Inflammatory macrophage treated with lipopolysaccharide for 4 hours (primary cell): ENCODE data around the gene SMIM17.

Experiments used
- DNase-seq: peaks from one replicate; pipeline ENCODE4 v3.0.0-alpha.2; 2020

SMIM17 gene

GRCh38 chr19:56642711-56643459 is at the start of gene SMIM17:
TSS of gene SMIM17 (plus strand) at chr19:56643159. CDS start at chr19:56645668, 2,509 bp downstream.
- DNase-seq = no peak

- no peak for DNase-seq
Measured at GRCh38 chr19:56594446-56594782, 48.5 kb upstream of the SMIM17 start.

- DNase-seq = peak; percentile 84
Measured at GRCh38 chr19:56594783-56595547, 48.0 kb upstream of the SMIM17 start, which contains the start of gene ZNF71. TSS of gene ZNF71 (plus strand) at chr19:56595302. CDS start at chr19:56601559, 6,257 bp downstream.

- no peak for DNase-seq
Measured at GRCh38 chr19:56595548-56595899, 47.4 kb upstream of the SMIM17 start.

- no peak for DNase-seq
Measured at GRCh38 chr19:56596676-56597075, 46.3 kb upstream of the SMIM17 start.

DNA sequence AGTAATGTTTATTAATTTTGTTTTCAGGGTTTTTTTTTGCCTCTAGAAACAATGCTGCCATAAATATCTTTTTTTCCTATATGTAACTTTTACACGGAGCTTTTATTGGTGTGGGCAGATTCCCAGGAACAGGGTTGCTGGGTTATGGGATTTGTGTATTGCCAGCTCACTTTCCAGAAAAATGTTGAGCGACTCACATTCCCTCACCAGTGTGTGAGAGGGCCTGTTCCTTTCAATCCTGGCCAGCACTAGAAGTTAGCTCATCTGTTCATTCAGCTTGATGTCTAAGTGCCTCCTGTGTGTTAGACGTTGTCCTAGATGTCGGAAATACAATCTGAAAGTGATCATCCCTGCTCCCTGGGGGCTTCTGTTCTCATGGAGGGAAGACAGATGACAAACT is 45.3 kb upstream of the SMIM17 start:
- no peak for DNase-seq

DNA sequence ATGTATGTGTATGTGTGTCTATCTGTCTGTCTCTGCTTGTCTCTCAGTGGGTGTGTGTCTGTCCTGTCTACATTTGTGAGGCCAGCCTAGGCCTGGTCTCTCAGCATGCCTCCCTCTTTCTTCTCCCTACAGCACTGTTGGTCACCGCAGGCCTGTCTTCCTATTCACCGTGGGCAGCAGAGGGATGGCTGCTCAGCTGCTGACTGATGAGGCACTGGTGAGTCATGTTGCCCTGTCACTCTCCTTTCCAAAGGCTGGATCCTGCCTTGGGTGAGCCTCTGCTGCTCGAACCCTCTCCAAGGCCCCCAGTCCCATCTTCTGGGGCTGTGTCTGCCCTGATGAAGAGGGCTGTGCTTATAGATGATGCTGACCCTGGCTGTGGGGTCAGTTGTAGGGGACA is 41.6 kb upstream of the SMIM17 start:
- no peak for DNase-seq

- DNase-seq = no peak
Measured at GRCh38 chr19:56603829-56604228, 39.1 kb upstream of the SMIM17 start.

- no peak for DNase-seq
Measured at GRCh38 chr19:56608274-56608964, 34.5 kb upstream of the SMIM17 start.

DNA sequence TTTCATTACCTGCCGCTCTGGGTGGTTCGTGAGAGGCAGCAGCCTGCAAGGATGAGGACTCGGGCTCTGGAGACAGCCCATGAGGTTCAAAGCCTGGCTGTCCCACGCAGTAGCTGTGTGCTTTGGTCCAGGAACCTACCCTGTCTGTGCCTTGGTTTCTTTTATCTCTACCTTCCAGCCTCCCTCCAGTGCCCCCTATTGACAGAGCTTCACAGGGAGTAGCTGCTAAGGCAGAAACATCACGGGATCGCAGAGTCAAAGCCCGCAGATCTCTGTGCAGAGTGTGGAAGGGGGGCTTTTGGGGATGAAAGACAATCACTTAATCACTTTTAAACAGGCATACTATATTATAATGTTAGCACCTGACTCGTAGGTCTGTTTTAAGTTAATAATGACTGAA is 31.7 kb upstream of the SMIM17 start:
- no peak for DNase-seq

DNA sequence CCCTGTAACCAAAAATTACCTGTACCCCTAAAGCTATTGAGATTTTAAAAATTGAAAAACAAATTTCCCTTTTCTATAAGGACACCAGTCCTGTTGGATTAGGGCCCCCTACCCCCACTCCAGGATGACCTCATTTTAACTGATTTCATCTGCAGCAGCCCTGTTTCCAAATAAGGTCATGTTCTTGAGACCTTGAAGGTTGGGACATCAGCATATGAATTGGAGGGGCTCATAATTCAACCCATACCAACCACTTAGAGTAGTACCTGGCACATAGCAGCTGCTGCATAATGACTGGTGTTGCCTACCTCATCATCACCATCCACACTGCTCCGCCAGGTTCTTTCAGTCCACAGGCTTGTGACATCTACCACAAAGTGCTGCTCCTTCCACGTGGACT is 30.2 kb upstream of the SMIM17 start:
- DNase-seq = no peak

GRCh38 chr19:56613639-56614038 is 29.3 kb upstream of the SMIM17 start:
- DNase-seq = no peak

DNA sequence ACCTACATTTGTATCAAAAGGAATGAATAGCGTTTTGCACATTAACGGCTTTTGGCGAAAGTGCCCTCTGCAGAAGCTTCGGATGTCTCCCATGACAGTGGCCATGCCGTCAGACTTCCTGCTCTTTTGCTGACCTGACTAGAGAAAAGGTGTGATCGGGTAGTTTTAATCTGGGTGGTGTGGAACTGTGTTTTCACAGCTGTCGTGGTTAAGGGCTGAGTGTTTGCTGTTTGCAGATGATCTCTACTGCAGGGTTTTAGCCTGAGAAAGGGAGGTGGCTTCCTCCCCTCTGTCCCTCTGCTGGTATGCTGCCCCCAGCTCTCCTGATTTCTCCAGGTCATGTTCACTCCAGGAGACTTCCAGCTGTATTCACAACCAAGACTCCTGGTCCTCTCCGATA is 25.4 kb upstream of the SMIM17 start:
- DNase-seq = no peak

GRCh38 chr19:56619121-56619520 is 23.8 kb upstream of the SMIM17 start:
- DNase-seq = no peak

GRCh38 chr19:56622374-56622773 is 20.6 kb upstream of the SMIM17 start:
- DNase-seq = no peak

DNA sequence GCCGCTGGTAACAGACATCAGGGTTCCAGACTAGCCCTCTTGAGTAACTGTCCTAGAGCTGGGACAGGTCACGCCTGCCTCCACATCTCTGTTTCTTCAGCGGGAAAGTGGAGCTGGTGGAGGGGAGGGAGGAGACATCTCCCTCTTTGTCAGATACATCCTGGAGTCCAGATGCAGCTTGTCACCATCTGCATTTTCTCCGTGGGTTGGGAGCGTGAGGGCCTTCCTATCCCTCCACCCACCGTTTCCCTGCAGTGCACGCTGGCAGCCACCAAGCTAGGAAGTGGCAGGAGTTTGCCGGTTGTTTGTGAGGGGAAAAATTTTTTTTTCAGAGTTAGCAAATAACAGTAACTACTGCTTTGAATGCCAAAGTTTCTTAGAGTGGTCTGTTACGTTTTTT is 20.0 kb upstream of the SMIM17 start:
- DNase-seq = no peak

GRCh38 chr19:56625708-56626107 is 17.3 kb upstream of the SMIM17 start:
- no peak for DNase-seq

DNA sequence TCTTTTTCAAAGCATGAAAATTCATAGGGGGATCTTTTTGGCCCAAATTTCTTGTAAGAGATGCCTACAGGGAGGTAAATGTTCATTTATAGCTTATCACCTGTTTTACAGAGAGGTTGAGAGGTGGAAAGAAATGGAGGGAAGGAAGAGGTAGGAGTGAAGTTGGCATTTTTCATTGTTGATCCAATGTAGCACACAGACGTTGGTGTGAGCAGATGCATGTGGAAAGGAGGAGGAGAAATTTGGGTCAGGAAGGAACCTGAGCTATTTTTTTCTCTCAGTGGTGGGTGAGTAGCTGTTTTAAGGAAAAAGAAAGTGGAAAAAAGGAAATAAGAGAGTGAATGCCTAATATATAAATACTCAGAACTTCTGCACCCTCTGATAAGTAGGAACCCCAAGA is 9.9 kb upstream of the SMIM17 start:
- no peak for DNase-seq

- peak; percentile 8 for DNase-seq
Measured at GRCh38 chr19:56637976-56638555, 4.9 kb upstream of the SMIM17 start.

DNA sequence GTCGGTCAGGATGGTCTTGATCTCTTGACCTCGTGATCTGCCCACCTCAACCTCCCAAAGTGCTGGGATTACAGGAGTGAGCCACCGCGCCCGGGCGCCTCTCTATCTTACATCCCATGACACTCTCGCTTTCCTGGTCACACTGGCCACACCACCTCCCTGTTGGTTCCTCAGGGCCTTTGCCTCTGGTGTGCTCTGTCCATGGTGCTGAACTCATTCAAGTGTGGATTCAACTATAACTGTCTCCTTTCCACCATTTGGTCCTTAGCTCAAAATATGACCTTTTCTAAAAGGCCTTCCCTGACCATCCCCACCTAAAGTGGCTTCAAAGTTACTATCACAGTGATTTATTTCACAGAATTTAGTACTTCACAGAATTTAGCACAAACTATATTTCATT is 3.7 kb upstream of the SMIM17 start:
- DNase-seq = no peak

- no peak for DNase-seq
Measured at GRCh38 chr19:56643460-56643955, 549 bp downstream of the SMIM17 start.

DNA sequence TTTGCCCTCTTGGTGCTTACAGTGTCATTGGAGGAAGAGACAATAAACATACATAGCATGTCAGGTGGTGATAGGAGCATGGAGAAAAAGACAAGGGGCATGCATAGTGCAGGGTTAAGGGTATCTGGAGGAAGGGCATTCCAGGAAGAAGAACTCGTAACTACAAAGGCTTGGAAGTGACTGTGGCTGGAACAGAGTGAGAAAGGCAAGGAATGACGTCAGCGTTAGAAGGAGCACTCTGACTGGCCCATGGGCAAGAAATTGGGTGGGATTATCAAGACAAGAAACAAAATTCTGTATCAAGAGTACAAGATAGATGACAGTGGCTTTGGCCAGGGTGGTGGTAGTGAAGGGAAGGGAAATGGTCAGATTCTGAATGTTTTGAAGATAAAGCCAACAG is 11.2 kb downstream of the SMIM17 start:
- no peak for DNase-seq

- DNase-seq = no peak
Measured at GRCh38 chr19:56660381-56661107, 17.6 kb downstream of the SMIM17 start.
